D721Med (cell line): ENCODE results near the gene AP4M1.

ENCODE experiments used
- DNase-seq: peaks from one replicate; pipeline ENCODE4 v3.0.0; 2011; ENCODE audit warnings: low spot score; ENCODE audit not compliant: insufficient read length
- FAIRE-seq: peaks from 2 replicates; lab custom pipeline; 2011; peaks lifted over from hg19 to GRCh38; lab: Jason Lieb, UNC
- CTCF ChIP-seq: IDR thresholded peaks from 2 replicates; pipeline ENCODE4 v1.5.1; 2012; ENCODE audit warnings: mild to moderate bottlenecking, control low read depth; ENCODE audit not compliant: insufficient read depth; ENCODE audit errors: missing control alignments

The AP4M1 gene

GRCh38 chr7:100119970-100120732 is 18.7 kb downstream of the AP4M1 start:
- TF ChIP-seq CTCF, result no peak
- no peak for DNase-seq
- no peak for FAIRE-seq

- DNase-seq (no peak), FAIRE-seq (no peak)
- no peak for TF ChIP-seq CTCF
Observed at GRCh38 chr7:100120733-100121036, 19.2 kb downstream of the AP4M1 start.

GRCh38 chr7:100122067-100122466 is 20.6 kb downstream of the AP4M1 start:
- no peak for FAIRE-seq

GRCh38 chr7:100122568-100122967 is 21.1 kb downstream of the AP4M1 start:
- FAIRE-seq (no peak), DNase-seq (no peak)
- TF ChIP-seq CTCF, result no peak

More at GRCh38 chr7:100122067-100122466, 20.6 kb downstream of the AP4M1 start:
- TF ChIP-seq CTCF, result no peak
- no peak for DNase-seq

GRCh38 chr7:100124301-100125230 is 23.1 kb downstream of the AP4M1 start:
- no peak for FAIRE-seq
- TF ChIP-seq CTCF, result no peak
- no peak for DNase-seq

- no peak for DNase-seq
- FAIRE-seq, result no peak
- no peak for TF ChIP-seq CTCF
Observed at GRCh38 chr7:100126239-100126930, 24.9 kb downstream of the AP4M1 start.
